Measurements from ENCODE around the gene DISP3. TPM values are rescaled to one million over a fixed set of nuclear protein-coding genes. Genes with fewer than 3 reads are reported as not detected.
A peak's percentile ranks its signal among the peaks of the same experiment; 100 is the strongest.

Gene DISP3
- total and polyA plus RNA-seq, 2 of the 13 experiments (the other 11 are each of a cell fraction or from before 2014, with no cell fraction given) = 0.08 to 0.13 TPM

- TF ChIP-seq ZNF709 (CRISPR knock-in tag; IDR thresholded peaks at IDR 0.05) = peak; percentile 84
- TF ChIP-seq ZNF687 (CRISPR knock-in tag; IDR thresholded peaks at IDR 0.05) = peak; percentile 30
- no peak for TF ChIP-seq ATF1 (CRISPR knock-in tag; IDR thresholded peaks at IDR 0.05)
- peak; percentile 98; the same call in 1 of the 2 replicates for TF ChIP-seq ZNF766 (CRISPR knock-in tag; IDR thresholded peaks at IDR 0.05; ENCODE audit: borderline replicate concordance)
- peak; percentile 88 for TF ChIP-seq ZNF343 (CRISPR knock-in tag; IDR thresholded peaks at IDR 0.05)
- peak; percentile 86; the same call in 1 of the 2 replicates for TF ChIP-seq ZNF180 (CRISPR knock-in tag; IDR thresholded peaks at IDR 0.05; ENCODE audit: borderline replicate concordance, low read depth)
- TF ChIP-seq NBN (conservative IDR thresholded peaks at IDR 0.05) = no peak
- peak; percentile 69; the same call in 1 of the 2 replicates for TF ChIP-seq ZNF570 (CRISPR knock-in tag; IDR thresholded peaks at IDR 0.05; ENCODE audit: borderline replicate concordance)
- no peak for TF ChIP-seq NCOA1 (CRISPR knock-in tag; IDR thresholded peaks at IDR 0.05)
- TF ChIP-seq ZSCAN30 (CRISPR knock-in tag; IDR thresholded peaks at IDR 0.05) = peak; percentile 93; the same call in 1 of the 2 replicates
- TF ChIP-seq FUBP1 (CRISPR knock-in tag; IDR thresholded peaks at IDR 0.05; ENCODE audit: borderline replicate concordance) = no peak
- no peak for TF ChIP-seq NFRKB (IDR thresholded peaks at IDR 0.05)
- peak; percentile 89; the same call in 1 of the 2 replicates for TF ChIP-seq CENPT (CRISPR knock-in tag; IDR thresholded peaks at IDR 0.05; ENCODE audit: low read depth)
- no peak for TF ChIP-seq PAXIP1 (CRISPR knock-in tag; conservative IDR thresholded peaks at IDR 0.05)
- TF ChIP-seq ZNF563 (CRISPR knock-in tag; IDR thresholded peaks at IDR 0.05) = peak; percentile 96
- peak; percentile 99 for TF ChIP-seq ETV6 (CRISPR knock-in tag; conservative IDR thresholded peaks at IDR 0.05)
- TF ChIP-seq ARHGAP35 (CRISPR knock-in tag; IDR thresholded peaks at IDR 0.05; ENCODE audit: borderline replicate concordance) = peak; percentile 63; the same call in 1 of the 2 replicates
- no peak for TF ChIP-seq ARNT (IDR thresholded peaks at IDR 0.05)
- peak; percentile 58; the same call in 1 of the 2 replicates for TF ChIP-seq GFI1 (CRISPR knock-in tag; IDR thresholded peaks at IDR 0.05; ENCODE audit: borderline replicate concordance)
- no peak for TF ChIP-seq PCBP1 (IDR thresholded peaks at IDR 0.05; ENCODE audit: borderline replicate concordance, low read depth, low read length)
- TF ChIP-seq SIN3B (IDR thresholded peaks at IDR 0.05; ENCODE audit: low read length) = no peak
These were observed 71.8 kb downstream of the DISP3 start (continued) for GRCh38 chr1:11550664-11551283.

Measured in HepG2 (cell line).